ENCODE data around the gene RNF152. TPM values are rescaled to one million over a fixed set of nuclear protein-coding genes. Genes with fewer than 3 reads are reported as not detected.

Gene RNF152
- total RNA-seq, 1 donor from 2014 or later, result 18.2 TPM

DNA sequence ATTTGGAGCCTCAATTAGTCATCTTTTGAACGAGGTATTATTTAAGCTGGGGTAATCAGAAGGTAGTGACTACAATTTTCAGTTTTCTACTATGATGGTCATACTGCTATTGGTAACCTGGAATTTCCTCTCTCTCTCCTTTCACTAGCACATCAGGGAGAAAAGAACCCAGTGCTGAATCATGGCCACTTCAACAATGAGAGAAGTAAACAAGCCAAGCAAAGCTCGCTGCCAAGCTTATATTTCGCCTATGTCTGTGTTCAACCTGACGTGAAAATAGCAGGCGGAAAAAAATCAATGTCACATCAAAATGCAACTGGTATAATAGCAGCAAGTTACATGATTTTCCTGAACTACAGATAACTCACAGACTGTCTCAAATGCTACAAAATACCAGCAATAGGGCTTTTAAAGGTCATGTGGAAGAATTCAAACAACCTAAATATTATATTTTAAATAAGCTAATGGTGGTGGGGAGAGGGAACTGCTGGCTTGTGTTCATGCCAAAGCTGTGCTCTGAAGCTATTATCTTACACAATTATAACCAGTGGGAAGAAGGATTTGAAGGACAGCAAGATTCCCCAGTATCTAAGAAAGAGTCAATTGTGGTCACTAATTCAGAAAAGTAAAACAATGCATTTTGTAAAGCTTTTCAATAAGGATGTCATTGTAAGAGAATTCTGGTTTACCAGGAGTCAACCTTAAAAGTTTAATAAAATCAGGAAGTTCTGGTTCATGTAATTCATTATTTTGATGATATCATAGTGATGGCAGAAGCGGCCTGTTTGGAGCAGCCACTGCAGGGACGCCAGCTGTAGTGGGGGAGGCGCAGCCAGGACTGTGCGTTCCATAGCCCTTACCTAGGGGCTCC, 38.0 kb downstream of the RNF152 start:
- DNase-seq (ENCODE audit: low spot score), result peak; percentile 18

DNA sequence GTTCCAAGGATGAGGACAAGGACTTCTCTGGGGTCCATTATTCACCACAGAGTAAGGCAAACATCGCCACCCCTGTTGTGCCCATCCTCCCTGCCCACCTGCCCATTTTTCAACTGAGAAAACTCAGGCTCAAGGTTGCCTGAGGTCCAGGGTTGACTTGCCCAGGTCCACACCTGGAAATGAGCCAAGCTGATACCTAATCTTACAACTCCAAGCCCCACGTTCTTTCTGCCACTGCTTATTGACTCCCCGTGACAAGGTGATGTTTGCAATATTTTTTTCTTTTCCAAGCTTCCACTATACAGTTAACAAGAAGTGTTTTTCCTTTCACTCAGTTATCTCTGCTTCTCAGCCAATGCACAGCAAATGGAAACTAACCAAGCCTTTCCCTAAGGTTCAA, 39.0 kb downstream of the RNF152 start:
- DNase-seq (ENCODE audit: low spot score), result no peak

DNA sequence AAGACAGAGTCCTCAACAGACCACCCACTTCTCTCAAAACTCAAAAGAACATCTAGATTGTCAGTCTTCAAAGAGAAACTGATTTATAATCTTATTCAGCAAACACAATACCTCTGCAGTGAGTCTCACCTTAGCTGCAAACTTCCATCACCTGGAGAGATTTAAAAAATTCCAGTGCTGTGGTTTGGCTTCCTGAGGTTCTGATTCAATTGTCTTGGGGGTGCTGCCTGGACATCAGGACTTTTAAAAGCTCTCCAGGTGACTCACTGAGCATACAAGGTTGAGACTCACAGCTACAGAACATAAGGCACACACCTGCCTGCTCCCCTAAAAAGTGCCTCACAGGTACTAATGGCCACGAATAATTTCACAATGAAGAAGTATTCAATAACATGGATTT, 40.3 kb downstream of the RNF152 start:
- no peak for DNase-seq (ENCODE audit: low spot score)

DNA sequence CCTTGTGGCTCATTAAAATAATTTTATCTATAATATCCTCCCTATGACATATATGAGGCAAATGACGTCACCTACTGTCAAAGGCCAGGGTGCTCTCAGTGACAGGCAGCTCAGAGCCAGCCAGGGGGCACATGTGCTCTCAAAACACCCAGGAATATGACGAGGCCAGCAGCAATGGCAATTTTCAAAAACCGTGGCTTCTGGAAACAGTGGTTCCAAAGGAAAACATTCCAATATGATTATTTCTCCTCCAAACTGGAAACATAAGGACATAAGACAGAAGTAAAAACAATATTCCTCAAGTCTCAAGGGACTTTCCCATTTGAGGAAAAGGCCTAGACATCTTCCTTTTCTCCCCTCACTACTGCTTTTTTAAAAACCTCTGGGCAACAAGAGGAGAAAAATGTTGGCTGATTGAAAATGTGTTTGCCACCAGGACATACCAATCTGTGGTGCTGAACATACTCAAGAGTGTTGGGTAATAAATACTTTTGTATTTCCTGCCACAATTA, 40.8 kb downstream of the RNF152 start:
- DNase-seq (ENCODE audit: low spot score), result no peak

GRCh38 chr18:61851279-61851678, 41.5 kb downstream of the RNF152 start:
- no peak for DNase-seq (ENCODE audit: low spot score)

DNA sequence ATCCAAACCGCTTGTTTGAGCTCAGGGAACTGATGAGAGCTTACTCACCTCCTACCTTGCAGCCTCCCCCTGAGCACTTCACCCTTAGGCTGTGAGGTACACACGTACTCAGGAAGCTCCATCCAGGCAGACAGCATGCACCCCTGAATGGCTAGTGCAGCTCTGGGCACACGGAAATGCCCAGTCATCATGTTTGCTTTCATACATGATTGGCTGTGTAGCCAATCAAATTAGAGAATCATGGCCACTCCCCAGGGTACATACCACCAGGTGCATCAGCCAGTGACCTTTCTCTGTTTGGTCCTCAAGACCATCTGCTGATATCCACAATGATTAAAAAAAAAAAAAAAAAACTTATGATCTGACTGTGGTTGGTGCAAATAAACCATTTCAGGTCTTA, 42.1 kb downstream of the RNF152 start:
- DNase-seq (ENCODE audit: low spot score), result no peak

DNA sequence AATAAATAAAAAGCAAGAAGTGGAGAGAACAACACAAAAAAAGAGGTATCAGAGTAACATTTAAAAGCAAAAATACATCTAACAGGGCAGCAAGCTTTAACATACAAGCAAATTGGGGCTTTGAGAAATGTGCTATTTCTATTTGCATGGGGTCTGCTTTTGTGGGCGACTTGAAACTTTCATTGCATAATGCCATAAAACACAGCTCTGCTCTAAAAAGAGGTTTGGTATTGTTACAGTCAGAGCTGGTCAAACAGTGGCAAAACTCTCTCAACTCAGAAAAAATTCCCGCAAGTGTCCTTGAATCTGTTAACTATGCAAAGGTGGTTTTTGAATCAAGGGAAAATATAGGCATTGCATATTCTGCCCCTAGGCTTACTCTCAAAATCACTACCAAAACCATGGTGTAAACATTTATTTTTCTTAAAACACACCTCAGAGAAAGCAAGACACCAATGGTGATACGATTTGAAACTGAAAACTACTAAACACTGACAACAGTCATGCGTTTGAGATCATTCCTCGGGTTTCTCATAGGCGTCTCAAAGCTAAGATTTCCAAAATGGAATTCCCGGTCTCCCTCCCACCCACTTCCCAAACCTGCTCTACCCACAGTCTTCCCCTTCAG, 45.5 kb downstream of the RNF152 start:
- DNase-seq (ENCODE audit: low spot score), result no peak

GRCh38 chr18:61845197-61845596, 47.6 kb downstream of the RNF152 start:
- no peak for DNase-seq (ENCODE audit: low spot score)

DNA sequence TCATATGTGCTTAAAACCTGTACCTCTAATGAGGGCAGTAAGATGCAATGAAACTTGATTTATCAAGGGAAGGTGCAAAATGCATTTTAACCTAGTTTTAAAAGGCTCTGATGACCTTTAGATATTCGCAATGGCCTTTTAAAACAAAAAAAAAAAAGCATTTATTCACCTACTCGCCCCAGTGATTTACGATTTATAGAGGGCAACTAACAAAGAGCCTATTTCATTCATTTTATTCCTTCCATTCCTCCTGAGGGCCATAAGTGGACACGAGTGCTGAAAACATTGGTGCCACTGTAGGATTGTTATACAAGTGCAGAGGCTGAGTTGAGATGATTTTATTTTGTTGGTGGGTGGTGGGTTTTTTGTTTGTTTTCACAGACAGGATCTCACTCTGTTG, 48.1 kb downstream of the RNF152 start:
- no peak for DNase-seq (ENCODE audit: low spot score)

DNA sequence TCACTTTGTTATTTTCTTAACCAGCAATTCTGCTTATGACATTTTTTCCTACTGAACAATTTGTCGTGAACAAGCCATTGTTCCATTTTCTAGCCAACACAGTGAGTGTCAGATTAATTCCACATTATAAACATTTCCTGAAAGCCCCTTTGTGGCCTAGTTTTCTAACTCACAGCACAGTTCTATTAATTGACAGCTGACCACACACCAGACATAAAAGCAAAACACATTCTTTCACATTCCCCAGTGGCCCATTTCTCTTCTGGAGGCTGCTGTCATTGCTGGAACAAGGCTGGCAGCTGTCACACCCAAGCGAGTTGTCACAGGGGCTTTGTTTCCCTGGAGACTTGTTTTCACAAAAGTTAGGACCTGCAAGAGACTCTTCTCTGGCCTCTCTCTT, 50.7 kb downstream of the RNF152 start:
- DNase-seq (ENCODE audit: low spot score), result no peak

GRCh38 chr18:61841706-61842105, 51.1 kb downstream of the RNF152 start:
- DNase-seq (ENCODE audit: low spot score), result no peak

- no peak for DNase-seq (ENCODE audit: low spot score)
Observed at GRCh38 chr18:61840324-61840723, 52.5 kb downstream of the RNF152 start.

DNA sequence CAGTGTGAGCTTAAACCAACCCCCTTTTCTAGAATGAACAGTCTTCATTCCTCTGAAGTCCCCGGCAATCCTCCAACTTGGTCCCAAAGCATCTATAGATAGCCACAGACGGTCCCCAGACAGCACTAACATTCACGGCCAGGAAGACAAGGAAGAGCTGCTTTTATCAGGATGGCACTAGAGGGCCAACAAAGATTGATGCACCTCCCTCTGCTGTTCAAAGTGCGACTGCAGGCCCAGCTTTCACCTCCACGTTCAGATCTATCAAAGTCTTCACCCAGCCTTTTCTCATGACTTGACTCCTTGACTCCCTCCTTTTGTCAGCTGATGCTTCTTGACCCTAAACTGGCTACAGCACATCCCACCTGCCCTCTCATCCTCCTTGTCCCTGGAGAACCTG, 54.3 kb downstream of the RNF152 start:
- no peak for DNase-seq (ENCODE audit: low spot score)

DNA sequence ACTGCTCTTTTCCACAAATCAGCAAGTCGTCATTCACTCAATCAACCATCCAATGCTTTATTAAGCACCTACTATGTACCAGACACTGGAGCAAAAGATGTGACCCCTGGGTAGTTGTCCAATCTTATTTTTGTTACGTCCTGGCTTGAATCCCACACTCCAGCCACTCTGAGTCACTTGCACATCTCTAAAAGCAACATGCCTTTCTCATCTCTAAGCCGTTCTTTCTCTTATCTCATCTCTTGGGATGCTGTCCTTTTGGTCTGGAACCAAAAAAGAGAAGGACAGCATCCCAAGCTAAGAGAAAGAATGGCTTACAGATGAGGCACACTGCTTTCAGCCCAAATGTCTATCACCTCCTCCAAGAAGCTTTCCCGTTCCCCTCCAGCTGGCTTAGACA, 58.8 kb downstream of the RNF152 start:
- no peak for DNase-seq (ENCODE audit: low spot score)

DNA sequence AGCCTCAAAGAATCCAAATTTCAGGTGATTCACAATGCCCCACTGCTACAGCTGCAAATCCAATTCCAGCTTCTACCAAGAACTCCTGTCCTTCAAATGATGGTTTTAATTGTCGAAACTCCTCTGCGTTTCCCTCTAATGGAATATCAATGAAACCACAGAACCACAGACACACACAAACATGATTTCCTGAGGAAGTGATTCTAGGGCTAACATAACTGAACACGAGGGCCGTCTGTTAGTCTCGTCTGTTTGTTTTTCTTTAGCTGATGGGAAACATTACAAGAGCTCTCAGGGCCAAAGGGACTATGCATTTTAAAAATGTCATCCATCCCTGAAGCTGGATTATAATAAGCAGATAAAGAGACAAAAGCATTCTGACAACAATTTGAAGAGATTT, 59.4 kb downstream of the RNF152 start:
- no peak for DNase-seq (ENCODE audit: low spot score)

DNA sequence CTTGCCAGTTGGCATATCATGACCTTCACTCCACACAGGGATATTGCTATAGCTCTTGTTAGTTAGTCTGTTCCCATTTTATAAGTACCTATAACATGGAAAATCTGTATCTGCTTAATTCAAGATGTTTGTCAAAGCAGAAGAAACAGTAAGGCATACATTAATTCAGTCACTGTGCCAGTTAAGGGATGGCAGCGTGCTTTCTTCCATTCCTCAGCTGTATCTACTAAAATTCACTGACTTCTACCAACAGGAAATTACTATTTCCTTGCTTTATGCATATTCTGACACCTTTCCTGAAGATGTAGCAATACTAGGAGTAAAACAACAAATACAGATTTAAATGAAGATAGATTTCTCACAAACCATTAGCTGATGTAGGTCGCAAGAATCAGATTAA, 59.9 kb downstream of the RNF152 start:
- no peak for DNase-seq (ENCODE audit: low spot score)

GRCh38 chr18:61831071-61831470, 61.7 kb downstream of the RNF152 start:
- no peak for DNase-seq (ENCODE audit: low spot score)

DNA sequence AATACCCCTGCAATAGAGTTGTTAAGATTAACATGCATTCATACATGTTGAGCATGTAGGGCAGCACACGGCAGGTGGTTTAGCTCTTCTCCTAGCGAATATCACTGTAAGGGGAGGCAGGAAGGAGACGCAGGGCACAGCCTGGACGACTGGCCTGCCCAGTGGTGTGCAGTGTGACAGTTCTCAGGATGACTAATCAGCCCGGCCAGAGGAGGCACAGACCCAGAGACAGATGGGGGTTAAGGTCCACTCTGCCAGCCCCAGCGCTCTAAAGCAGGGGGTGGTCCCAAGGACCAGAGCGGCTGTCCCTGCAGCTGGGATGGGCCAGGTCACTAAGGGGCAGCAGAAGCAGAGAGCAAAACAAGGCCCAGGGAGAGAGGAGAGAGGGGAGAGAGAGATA, 63.7 kb downstream of the RNF152 start:
- no peak for DNase-seq (ENCODE audit: low spot score)

DNA sequence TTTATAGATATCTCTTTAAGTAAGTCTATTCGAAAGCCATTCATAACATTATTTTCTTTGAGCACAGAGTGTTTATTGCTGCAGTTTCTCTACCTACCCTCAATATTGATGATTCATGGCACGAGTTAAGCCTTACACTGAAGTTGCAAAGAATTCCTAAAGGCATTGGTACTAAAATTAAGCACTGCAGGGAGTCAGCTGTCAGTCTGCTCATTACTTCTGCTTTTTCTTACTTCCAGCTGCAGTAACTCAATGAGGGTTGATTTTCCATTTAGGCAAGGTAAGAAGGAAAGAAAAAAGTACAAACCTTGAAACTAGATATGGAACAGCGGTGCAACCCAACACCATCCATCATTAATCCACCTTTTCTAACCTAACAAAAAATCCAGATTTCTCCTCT, 65.2 kb downstream of the RNF152 start:
- DNase-seq (ENCODE audit: low spot score), result no peak

DNA sequence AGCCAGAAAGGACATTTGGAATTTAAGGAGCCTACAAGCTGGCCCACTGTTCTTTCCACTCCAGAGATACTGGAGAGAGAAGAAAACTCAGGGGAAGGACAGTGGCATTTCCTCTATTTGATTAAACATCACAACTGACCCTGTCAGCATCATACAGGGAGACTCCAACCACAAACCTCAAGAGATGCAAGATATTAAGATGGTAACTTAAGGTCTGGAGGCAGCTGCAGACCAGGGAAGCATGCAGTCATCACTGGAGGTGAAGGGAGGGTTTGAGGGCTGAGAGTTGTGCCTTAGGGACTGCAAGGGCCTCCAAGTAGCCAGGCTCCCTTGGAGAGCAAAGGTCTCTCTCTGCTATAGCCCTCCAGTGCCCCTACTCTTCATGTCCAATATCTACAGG, 67.4 kb downstream of the RNF152 start:
- DNase-seq (ENCODE audit: low spot score), result no peak

GRCh38 chr18:61824733-61825363, 68.0 kb downstream of the RNF152 start:
- DNase-seq (ENCODE audit: low spot score), result no peak

DNA sequence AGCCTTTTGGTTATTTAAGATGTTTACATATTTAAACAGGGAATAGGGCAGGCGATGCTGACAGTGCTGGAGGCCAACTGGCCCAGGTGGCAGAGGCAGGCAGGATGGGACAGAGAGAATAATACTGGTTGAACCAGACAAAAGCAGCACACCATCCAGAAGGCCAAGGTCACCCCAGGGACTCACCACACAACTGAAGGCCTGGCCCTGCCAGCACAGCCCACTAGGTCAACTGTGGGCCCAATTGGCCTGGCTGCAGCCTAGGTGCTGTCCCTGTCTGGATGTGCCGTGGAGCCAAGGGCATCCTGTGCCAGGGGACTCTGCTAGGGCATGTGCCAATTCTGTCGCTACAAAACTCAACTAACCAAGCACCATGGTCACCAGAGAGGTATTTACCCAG, 69.2 kb downstream of the RNF152 start:
- no peak for DNase-seq (ENCODE audit: low spot score)

- no peak for DNase-seq (ENCODE audit: low spot score)
Observed at GRCh38 chr18:61822879-61823278, 69.9 kb downstream of the RNF152 start.

All from mucosa of gallbladder (tissue), 1 donor.